ENCODE data around the gene XIRP2. TPM values are rescaled to one million over a fixed set of nuclear protein-coding genes. Genes with fewer than 3 reads are reported as not detected.

XIRP2 gene
- total RNA-seq, 1 experiment from 2014 or later: not detected

DNA sequence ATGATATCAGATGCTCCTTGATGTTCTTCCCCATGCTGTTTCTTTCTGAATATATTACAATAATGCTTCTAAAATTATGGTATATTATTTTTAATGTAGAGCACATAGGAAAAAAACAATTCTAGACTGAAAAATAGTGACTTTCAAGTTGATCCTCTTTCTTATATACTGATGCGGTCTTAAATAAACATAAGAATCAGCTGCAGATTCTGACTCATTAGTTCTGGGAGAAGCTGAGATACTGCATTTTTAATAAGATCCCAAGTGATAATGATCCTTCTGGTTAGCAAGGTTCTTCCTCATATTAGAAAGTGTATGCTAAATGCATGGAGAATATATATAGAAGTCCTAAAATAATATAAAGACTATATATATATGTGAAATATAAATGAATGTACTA is 124.9 kb downstream of the XIRP2 start:
- TF ChIP-seq, protein P1, sequence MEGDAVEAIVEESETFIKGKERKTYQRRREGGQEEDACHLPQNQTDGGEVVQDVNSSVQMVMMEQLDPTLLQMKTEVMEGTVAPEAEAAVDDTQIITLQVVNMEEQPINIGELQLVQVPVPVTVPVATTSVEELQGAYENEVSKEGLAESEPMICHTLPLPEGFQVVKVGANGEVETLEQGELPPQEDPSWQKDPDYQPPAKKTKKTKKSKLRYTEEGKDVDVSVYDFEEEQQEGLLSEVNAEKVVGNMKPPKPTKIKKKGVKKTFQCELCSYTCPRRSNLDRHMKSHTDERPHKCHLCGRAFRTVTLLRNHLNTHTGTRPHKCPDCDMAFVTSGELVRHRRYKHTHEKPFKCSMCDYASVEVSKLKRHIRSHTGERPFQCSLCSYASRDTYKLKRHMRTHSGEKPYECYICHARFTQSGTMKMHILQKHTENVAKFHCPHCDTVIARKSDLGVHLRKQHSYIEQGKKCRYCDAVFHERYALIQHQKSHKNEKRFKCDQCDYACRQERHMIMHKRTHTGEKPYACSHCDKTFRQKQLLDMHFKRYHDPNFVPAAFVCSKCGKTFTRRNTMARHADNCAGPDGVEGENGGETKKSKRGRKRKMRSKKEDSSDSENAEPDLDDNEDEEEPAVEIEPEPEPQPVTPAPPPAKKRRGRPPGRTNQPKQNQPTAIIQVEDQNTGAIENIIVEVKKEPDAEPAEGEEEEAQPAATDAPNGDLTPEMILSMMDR (IDR thresholded peaks at IDR 0.05; ENCODE audit: unreplicated experiment): no peak
- Mint-ChIP-seq H3K27ac (ENCODE audit: low read depth, unreplicated experiment) (no peak overlapping the region), H3K4me3 (ENCODE audit: unreplicated experiment) (no peak overlapping the region), H3K36me3 (ENCODE audit: insufficient read depth, unreplicated experiment) (no peaks in the 10 kb centered on the region), H3K27me3 (ENCODE audit: insufficient read depth, unreplicated experiment) (no peaks in the 10 kb centered on the region), H3K4me1 (ENCODE audit: insufficient read depth, unreplicated experiment) (no peaks in the 10 kb centered on the region), H3K9me3 (ENCODE audit: unreplicated experiment) (peaks cover 7% of the 10 kb centered on the region)
- POLR2A ChIA-PET: no interaction called here
- intact Hi-C loops (cut with micrococcal nuclease): no loop called here
- DNase-seq (ENCODE audit: unreplicated experiment): no peak
- CTCF ChIA-PET: no interaction called here
- BruUV-seq (replicated peaks): no TSS peak

DNA sequence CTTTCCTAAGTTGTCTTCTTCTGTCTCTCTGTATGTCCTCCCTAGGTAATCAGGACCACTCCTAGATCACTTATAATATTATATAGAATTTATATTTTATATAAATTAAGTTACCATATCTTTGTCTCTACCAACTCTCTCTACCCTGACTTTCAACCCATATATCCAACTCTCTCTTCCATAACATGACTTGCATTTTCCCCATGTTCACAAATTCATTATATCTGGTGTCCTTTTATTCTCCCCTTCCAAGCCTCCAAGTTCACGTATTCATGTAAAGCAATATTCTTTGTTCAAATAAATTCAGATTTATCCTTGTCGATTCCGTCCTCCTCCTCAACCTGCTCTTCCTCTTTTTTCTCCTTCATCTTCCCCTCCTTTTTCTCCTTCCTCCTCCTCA is 127.5 kb downstream of the XIRP2 start:
- no peak overlapping the region for H3K4me3 Mint-ChIP-seq (ENCODE audit: unreplicated experiment)
- CTCF ChIA-PET: no interaction called here
- H3K36me3 Mint-ChIP-seq (ENCODE audit: insufficient read depth, unreplicated experiment): no peaks in the 10 kb centered on the region
- no peaks in the 10 kb centered on the region for H3K27me3 Mint-ChIP-seq (ENCODE audit: insufficient read depth, unreplicated experiment)
- no TSS peak for BruUV-seq (replicated peaks)
- H3K4me1 Mint-ChIP-seq (ENCODE audit: insufficient read depth, unreplicated experiment): no peaks in the 10 kb centered on the region
- intact Hi-C loops (cut with micrococcal nuclease): no loop called here
- no peak overlapping the region for H3K27ac Mint-ChIP-seq (ENCODE audit: low read depth, unreplicated experiment)
- DNase-seq (ENCODE audit: unreplicated experiment): no peak
- POLR2A ChIA-PET: no interaction called here
- TF ChIP-seq, protein P1 (IDR thresholded peaks at IDR 0.05; ENCODE audit: unreplicated experiment): no peak
- H3K9me3 Mint-ChIP-seq (ENCODE audit: unreplicated experiment): peaks cover 7% of the 10 kb centered on the region

DNA sequence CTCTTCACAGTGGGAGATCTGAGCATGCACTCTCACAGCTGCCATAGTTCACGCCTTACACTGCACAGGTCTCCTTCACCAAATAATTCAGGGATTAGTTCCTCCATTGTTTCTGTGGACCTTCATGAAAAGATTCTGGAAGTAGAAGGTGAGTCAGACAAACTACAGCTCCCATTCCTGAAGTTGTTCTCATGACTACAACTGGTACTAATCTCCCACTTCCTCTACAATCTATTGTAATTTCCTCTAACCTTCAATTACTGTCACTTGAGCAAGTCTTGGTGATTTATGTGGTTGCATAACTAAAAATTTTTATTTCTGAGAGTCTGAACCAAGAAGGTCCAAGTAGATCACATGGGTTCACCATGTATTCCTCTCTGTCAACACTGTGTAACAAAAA is 128.7 kb downstream of the XIRP2 start:
- TF ChIP-seq, protein P1 (IDR thresholded peaks at IDR 0.05; ENCODE audit: unreplicated experiment): no peak
- H3K4me3 Mint-ChIP-seq (ENCODE audit: unreplicated experiment): no peak overlapping the region
- no peak for DNase-seq (ENCODE audit: unreplicated experiment)
- H3K9me3 Mint-ChIP-seq (ENCODE audit: unreplicated experiment): peaks cover 5% of the 10 kb centered on the region
- CTCF ChIA-PET: no interaction called here
- no peak overlapping the region for H3K27ac Mint-ChIP-seq (ENCODE audit: low read depth, unreplicated experiment)
- intact Hi-C loops (cut with micrococcal nuclease): no loop called here
- H3K36me3 Mint-ChIP-seq (ENCODE audit: insufficient read depth, unreplicated experiment): no peaks in the 10 kb centered on the region
- no peaks in the 10 kb centered on the region for H3K27me3 Mint-ChIP-seq (ENCODE audit: insufficient read depth, unreplicated experiment)
- H3K4me1 Mint-ChIP-seq (ENCODE audit: insufficient read depth, unreplicated experiment): no peaks in the 10 kb centered on the region
- no TSS peak for BruUV-seq (replicated peaks)
- POLR2A ChIA-PET: no interaction called here

DNA sequence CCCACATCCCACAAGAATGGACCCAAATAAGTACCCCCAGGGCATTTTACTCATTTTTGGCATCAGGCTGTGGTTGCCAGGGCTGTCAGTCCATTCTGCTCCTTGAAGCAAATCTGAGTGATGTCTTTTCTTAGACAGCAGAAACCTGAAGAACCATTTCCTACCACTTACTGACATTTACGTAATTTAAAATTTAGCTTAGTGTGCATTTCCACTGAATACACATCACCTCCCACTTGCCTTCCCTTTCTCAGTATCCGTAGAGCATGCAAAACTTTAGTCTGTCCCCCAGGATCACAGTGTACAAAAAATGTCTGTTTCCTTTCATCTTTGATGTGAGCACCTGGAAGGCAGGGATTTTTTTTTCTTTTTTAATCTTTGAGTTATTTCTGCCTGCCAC is 130.3 kb downstream of the XIRP2 start:
- H3K27ac Mint-ChIP-seq (ENCODE audit: low read depth, unreplicated experiment): no peak overlapping the region
- ChIA-PET POLR2A (no interaction called here), CTCF (no interaction called here)
- no peaks in the 10 kb centered on the region for H3K4me1 Mint-ChIP-seq (ENCODE audit: insufficient read depth, unreplicated experiment)
- no peaks in the 10 kb centered on the region for H3K27me3 Mint-ChIP-seq (ENCODE audit: insufficient read depth, unreplicated experiment)
- TF ChIP-seq, protein P1 (IDR thresholded peaks at IDR 0.05; ENCODE audit: unreplicated experiment): no peak
- no peak for DNase-seq (ENCODE audit: unreplicated experiment)
- intact Hi-C loops (cut with micrococcal nuclease): no loop called here
- BruUV-seq (replicated peaks): no TSS peak
- no peaks in the 10 kb centered on the region for H3K36me3 Mint-ChIP-seq (ENCODE audit: insufficient read depth, unreplicated experiment)
- H3K4me3 Mint-ChIP-seq (ENCODE audit: unreplicated experiment): no peak overlapping the region
- no peaks in the 10 kb centered on the region for H3K9me3 Mint-ChIP-seq (ENCODE audit: unreplicated experiment)

Data from MCF 10A (cell line).